ENCODE data around the gene MRPL18. TPM values are rescaled to one million over a fixed set of nuclear protein-coding genes. Genes with fewer than 3 reads are reported as not detected.

The MRPL18 gene
- total and polyA plus RNA-seq, 2 experiments from 2014 or later: 84.8 to 93.5 TPM

GRCh38 chr6:159844737-159845645, 54.7 kb downstream of the MRPL18 start:
- WGBS (ENCODE audit: low lambda C conversion rate, missing lambda C conversion rate): 88% methylated on average over 13 of the region's 13 CpGs
- no peak overlapping the region for H3K4me2 ChIP-seq
- H3K27me3 ChIP-seq: no peaks in the 10 kb centered on the region
- H3K79me2 ChIP-seq: no peaks in the 10 kb centered on the region
- H3K9me2 ChIP-seq (replicated peaks; ENCODE audit: insufficient read depth): no peaks in the 10 kb centered on the region
- H3K9me3 ChIP-seq (ENCODE audit: low read depth): no peaks in the 10 kb centered on the region
- H4K20me1 ChIP-seq (ENCODE audit: insufficient read depth, poor library complexity, severe bottlenecking): no peaks in the 10 kb centered on the region
- H2AFZ ChIP-seq: no peak overlapping the region
- no peak overlapping the region for H3K4me3 ChIP-seq
- no peak for DNase-seq (ENCODE audit: low spot score)
- no peaks in the 10 kb centered on the region for H3K4me1 ChIP-seq (ENCODE audit: insufficient read depth)
- H3K36me3 ChIP-seq (replicated peaks; ENCODE audit: insufficient read depth, low read depth): no peaks in the 10 kb centered on the region
- TF ChIP-seq EZH2 (IDR thresholded peaks at IDR 0.05; ENCODE audit: borderline replicate concordance): no peak
- TF ChIP-seq, protein P1, sequence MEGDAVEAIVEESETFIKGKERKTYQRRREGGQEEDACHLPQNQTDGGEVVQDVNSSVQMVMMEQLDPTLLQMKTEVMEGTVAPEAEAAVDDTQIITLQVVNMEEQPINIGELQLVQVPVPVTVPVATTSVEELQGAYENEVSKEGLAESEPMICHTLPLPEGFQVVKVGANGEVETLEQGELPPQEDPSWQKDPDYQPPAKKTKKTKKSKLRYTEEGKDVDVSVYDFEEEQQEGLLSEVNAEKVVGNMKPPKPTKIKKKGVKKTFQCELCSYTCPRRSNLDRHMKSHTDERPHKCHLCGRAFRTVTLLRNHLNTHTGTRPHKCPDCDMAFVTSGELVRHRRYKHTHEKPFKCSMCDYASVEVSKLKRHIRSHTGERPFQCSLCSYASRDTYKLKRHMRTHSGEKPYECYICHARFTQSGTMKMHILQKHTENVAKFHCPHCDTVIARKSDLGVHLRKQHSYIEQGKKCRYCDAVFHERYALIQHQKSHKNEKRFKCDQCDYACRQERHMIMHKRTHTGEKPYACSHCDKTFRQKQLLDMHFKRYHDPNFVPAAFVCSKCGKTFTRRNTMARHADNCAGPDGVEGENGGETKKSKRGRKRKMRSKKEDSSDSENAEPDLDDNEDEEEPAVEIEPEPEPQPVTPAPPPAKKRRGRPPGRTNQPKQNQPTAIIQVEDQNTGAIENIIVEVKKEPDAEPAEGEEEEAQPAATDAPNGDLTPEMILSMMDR (IDR thresholded peaks at IDR 0.05; ENCODE audit: poor library complexity): no peak
- TF ChIP-seq EZH2phosphoT487 (IDR thresholded peaks at IDR 0.05; ENCODE audit: low read depth, severe bottlenecking, unreplicated experiment): no peak
- H3K27ac ChIP-seq: no peak overlapping the region

Small RNAs within 50 kb of the gene (small RNA-seq; reads per million reads assigned to genes)
- gene SNORA20: 174 reads per million, percentile 98 among the genes with 10 or more reads in this experiment
- gene SNORA29: not detected

Other genes with a start within 250 kb of the MRPL18 start
- 236 and 264 TPM in 2 replicates for gene SOD2, start 97.2 kb upstream of the MRPL18 start, total RNA-seq
- gene SOD2, start 97.2 kb upstream of the MRPL18 start, polyA plus RNA-seq: 138 and 143 TPM in 2 replicates
- gene WTAP, start 63.0 kb upstream of the MRPL18 start, total RNA-seq: 94.8 and 101 TPM in 2 replicates
- 84.6 and 88.1 TPM in 2 replicates for gene WTAP, start 63.0 kb upstream of the MRPL18 start, polyA plus RNA-seq
- 58.0 and 67.0 TPM in 2 replicates for gene ACAT2, start 28.4 kb upstream of the MRPL18 start, total RNA-seq
- 90.7 and 98.6 TPM in 2 replicates for gene ACAT2, start 28.4 kb upstream of the MRPL18 start, polyA plus RNA-seq
- gene TCP1, start 865 bp upstream of the MRPL18 start, total RNA-seq: 156 and 166 TPM in 2 replicates
- 130 and 133 TPM in 2 replicates for gene TCP1, start 865 bp upstream of the MRPL18 start, polyA plus RNA-seq
- gene PNLDC1, start 9.8 kb downstream of the MRPL18 start, total RNA-seq: not detected in 2 replicates
- gene PNLDC1, start 9.8 kb downstream of the MRPL18 start, polyA plus RNA-seq: 0.11 TPM in 1 of 2 replicates, not detected in the other
- gene MAS1, start 100.5 kb downstream of the MRPL18 start, total RNA-seq: not detected in 2 replicates
- gene MAS1, start 100.5 kb downstream of the MRPL18 start, polyA plus RNA-seq: not detected in 2 replicates
- 105 and 132 TPM in 2 replicates for gene IGF2R, start 178.6 kb downstream of the MRPL18 start, total RNA-seq
- 56.1 and 61.2 TPM in 2 replicates for gene IGF2R, start 178.6 kb downstream of the MRPL18 start, polyA plus RNA-seq